GM13976 (cell line): ENCODE measurements around the gene GLTP.

Experiments used
- DNase-seq: peaks from one replicate; pipeline ENCODE4 v3.0.0; 2012; ENCODE audit warnings: low spot score
- in situ Hi-C: fragments of 300-500 bp; cut with MboI; formaldehyde crosslinking; loops from one replicate; pipeline ENCODE4 v1.12.0; 2022; ENCODE audit warnings: low sequenced_read_pairs, mixed read lengths, inconsistent platforms; ENCODE audit not compliant: unreplicated experiment
- TF ChIP-seq, protein P1 (sequence below): IDR thresholded peaks from 2 replicates; pipeline ENCODE4 v1.5.1; 2012; ENCODE audit warnings: borderline replicate concordance, mild to moderate bottlenecking; ENCODE audit not compliant: insufficient read depth; ENCODE audit errors: extremely low read depth, missing control alignments, control extremely low read depth

Gene GLTP

DNA sequence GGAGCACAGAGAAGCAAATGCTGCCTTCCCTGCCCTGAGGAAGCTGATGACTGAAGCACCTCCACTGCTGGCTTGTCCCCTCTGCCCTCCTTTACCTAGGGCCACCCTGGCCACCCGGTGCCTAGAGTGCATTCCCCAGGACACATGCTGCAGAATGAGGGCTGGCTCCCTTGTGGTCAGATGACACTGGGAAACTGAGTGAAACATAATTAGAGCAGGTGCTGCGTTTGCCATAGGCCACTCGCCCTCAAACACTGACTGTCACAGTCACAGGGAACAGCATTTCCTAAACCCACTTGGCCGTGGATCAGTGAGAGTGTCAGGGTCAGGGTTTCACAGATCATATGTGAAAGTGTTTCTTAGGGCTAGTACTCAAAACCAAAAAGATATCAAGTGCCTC lies 35.7 kb upstream of the GLTP start:
- in situ Hi-C loops = no loop called here
- DNase-seq = no peak
- TF ChIP-seq, protein P1, sequence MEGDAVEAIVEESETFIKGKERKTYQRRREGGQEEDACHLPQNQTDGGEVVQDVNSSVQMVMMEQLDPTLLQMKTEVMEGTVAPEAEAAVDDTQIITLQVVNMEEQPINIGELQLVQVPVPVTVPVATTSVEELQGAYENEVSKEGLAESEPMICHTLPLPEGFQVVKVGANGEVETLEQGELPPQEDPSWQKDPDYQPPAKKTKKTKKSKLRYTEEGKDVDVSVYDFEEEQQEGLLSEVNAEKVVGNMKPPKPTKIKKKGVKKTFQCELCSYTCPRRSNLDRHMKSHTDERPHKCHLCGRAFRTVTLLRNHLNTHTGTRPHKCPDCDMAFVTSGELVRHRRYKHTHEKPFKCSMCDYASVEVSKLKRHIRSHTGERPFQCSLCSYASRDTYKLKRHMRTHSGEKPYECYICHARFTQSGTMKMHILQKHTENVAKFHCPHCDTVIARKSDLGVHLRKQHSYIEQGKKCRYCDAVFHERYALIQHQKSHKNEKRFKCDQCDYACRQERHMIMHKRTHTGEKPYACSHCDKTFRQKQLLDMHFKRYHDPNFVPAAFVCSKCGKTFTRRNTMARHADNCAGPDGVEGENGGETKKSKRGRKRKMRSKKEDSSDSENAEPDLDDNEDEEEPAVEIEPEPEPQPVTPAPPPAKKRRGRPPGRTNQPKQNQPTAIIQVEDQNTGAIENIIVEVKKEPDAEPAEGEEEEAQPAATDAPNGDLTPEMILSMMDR = no peak

DNA sequence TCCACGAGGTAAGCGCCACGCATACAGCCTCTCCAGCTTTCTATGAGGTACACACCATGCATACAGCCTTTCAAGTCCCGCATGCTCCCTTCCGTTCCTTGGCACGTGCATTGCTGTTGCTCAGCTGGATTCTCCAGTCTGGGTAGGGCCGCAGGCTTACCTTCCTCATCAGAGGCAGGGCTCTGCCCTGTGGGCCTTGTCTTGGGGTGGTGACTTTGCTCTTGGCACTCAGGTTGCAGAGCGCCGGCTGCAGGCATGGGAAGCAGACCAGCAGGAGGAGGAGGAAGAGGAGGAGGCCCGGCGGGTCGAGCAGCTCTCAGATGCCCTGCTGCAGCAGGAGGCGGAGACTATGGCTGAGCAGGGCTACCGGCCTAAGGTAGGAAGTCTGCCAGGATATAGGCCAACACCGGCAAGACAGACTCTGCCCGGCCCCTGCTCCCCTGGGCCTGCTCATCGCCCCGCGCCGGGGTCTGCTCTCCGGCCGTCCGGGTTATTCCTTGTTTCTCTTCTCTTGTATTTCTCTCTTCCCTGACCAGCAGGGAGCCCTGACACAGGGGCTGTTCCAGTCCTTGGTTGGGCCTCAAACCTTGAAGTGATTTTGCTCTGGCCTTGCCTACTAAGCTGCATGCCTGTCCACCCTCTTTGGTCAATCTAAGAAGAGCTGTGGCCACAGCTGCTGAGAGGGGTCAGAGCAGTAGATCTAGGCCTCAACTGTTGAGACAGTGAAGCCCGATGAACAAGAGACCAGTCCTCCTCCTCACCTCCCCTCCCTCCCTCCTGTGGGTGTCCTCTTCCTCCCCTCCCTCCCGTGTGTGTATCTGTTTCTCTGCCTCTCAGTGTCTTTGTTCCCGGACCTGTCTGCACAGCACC lies 35.1 kb upstream of the GLTP start:
- DNase-seq = no peak
- in situ Hi-C loops = no loop called here
- TF ChIP-seq, protein P1 = no peak

DNA sequence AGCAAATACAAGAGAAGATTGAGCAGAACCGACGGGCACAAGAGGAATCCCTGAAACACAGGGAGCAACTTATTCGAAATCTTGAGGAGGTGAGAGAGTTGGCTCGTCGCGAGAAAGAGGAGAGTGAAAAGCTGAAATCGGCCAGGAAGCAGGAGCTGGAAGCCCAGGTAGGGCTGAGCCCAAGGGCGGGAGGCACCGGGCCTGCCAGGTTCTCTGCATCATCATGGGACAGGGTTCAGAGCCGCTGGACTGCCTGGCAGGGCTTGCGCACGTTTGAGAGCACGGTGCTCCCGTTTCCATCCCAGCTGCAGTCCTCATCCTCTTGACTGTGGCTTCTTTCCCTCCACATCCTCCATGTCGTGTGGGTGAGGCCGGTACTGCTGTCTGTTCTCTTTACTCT lies 34.1 kb upstream of the GLTP start:
- in situ Hi-C loops = no loop called here
- DNase-seq = no peak
- TF ChIP-seq, protein P1 = no peak

- DNase-seq = no peak
- TF ChIP-seq, protein P1 = no peak
- in situ Hi-C loops = no loop called here
Measured at GRCh38 chr12:109912855-109913321, 32.5 kb upstream of the GLTP start.

- in situ Hi-C loops = no loop called here
- DNase-seq = no peak
- TF ChIP-seq, protein P1 = no peak
Measured at GRCh38 chr12:109910969-109911348, 30.6 kb upstream of the GLTP start.

DNA sequence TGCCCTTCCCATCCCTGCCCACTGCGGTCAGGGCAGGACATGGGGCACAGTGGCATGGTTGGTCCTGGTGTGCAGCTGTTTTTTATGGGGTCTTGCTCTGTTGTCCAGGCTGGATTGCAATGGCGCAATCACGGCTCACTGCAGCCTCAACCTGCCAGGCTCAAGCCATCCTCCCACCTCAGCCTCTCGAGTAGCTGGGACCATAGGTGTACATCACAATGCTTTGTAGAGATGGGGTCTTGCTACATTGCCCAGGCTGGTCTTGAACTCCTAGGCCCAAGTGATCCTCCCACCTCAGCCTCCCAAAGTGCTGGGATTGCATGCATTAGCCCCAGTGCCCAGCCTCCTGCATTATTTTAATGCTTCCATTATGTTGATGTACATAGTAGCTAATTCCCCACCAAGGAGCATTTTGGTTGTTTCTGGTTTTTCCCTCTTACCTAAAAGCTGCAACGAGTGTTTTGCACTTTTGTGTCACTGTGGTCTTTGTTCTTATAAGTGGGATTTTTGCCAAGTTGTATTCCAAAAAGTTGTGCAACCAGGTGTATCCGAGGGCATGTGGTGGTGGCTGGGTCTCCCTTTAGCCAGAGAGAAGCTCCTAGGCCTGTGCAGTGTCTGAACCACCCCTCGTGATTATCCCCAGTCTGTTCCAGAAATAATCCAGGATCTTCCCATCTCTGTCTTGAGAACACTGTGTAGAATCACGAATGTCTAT lies 30.1 kb upstream of the GLTP start:
- DNase-seq = no peak
- in situ Hi-C loops = no loop called here
- TF ChIP-seq, protein P1 = no peak
